HepG2 (cell line): ENCODE results near the gene GPATCH2. TPM values are rescaled to one million over a fixed set of nuclear protein-coding genes. Genes with fewer than 3 reads are reported as not detected.

Experiments
- ATAC-seq: fragments of 200-7000 bp; cut with Tn5 transposase; 3 replicates; pipeline ENCODE4 v1.9.1; 2020; ENCODE audit warnings: mild to moderate bottlenecking, moderate library complexity
- BruUV-seq: library from RNA; stranded (reverse); fragments of 400-500 nt; replicated peaks from 2 replicates; lab custom pipeline; 2021; lab: Mats Ljungman, UMichigan
- CTCF ChIA-PET: fragments of 300-600 bp; formaldehyde crosslinking; extraction: SDS; loops from one replicate; lab custom pipeline; 2021; ENCODE audit warnings: low total read pairs, inconsistent platforms, low intra/inter-chr PET ratio; lab: Yijun Ruan, JAX
- POLR2A ChIA-PET: fragments of 350-600 bp; sonication (Branson Sonifier 250); formaldehyde crosslinking; loops from one replicate; lab custom pipeline; 2020; ENCODE audit warnings: antibody characterized with exemption, inconsistent platforms; lab: Yijun Ruan, JAX
- DNase-seq: peaks from one replicate; pipeline ENCODE4 v3.0.0-alpha.2; 2015; ENCODE audit warnings: low spot score
- FAIRE-seq: peaks from 3 replicates; lab custom pipeline; 2011; peaks lifted over from hg19 to GRCh38; lab: Jason Lieb, UNC
- H2AFZ ChIP-seq: one replicate; pipeline ENCODE4 v1.6.1; 2011; ENCODE audit warnings: low read length, inconsistent platforms
- H3K27ac ChIP-seq: fragments of 300-600 bp; 3 replicates; pipeline ENCODE4 v1.8.0; 2011; ENCODE audit warnings: mixed run types, mild to moderate bottlenecking, mixed read lengths, low read length, inconsistent platforms; ENCODE audit not compliant: insufficient read depth; ENCODE audit errors: extremely low read length
- H3K27me3 ChIP-seq, 2 experiments: fragments of 200-600 bp in 1 of 2; 2 replicates in 1 of 2; 3 replicates in 1 of 2; pipeline versions ENCODE4 v1.6.0 to v1.8.0; 2011; ENCODE audit warnings: low read length in 2 of 2, mild to moderate bottlenecking in 2 of 2, moderate library complexity in 2 of 2, inconsistent platforms in 1 of 2; ENCODE audit not compliant: insufficient read depth in 2 of 2, control insufficient read depth in 1 of 2
- H3K36me3 ChIP-seq, 2 experiments: fragments of 200-600 bp in 1 of 2; replicated peaks in 1 of 2; 2 replicates in 1 of 2; 3 replicates in 1 of 2; pipeline versions ENCODE4 v1.5.1 to v1.8.0; 2011; ENCODE audit warnings: low read length in 2 of 2, inconsistent platforms in 1 of 2; ENCODE audit not compliant: insufficient read depth in 2 of 2, control insufficient read depth in 1 of 2
- H3K4me1 ChIP-seq: 2 replicates; pipeline ENCODE4 v1.5.1; 2012; ENCODE audit warnings: low read length, inconsistent platforms; ENCODE audit not compliant: insufficient read depth
- H3K4me2 ChIP-seq: 2 replicates; pipeline ENCODE4 v1.6.0; 2011; ENCODE audit warnings: low read depth, low read length, inconsistent platforms
- H3K4me3 ChIP-seq, 3 experiments: fragments of 200-600 bp in 1 of 3; sonication (generic), shearing (Covaris generic) in 1 of 3; replicated peaks in 1 of 3; 2 replicates each; pipeline ENCODE4 v1.5.1; 2011 to 2016; ENCODE audit warnings: low read length in 3 of 3, inconsistent platforms in 2 of 3, low read depth in 2 of 3, mild to moderate bottlenecking in 2 of 3, control low read depth in 1 of 3, mixed read lengths in 1 of 3; ENCODE audit not compliant: insufficient read depth in 1 of 3
- H3K79me2 ChIP-seq: one replicate; pipeline ENCODE4 v1.6.1; 2011; ENCODE audit warnings: low read length, inconsistent platforms; ENCODE audit not compliant: insufficient read depth
- H3K9ac ChIP-seq: 2 replicates; pipeline ENCODE4 v1.6.0; 2011; ENCODE audit warnings: mild to moderate bottlenecking, low read depth, low read length, inconsistent platforms; ENCODE audit not compliant: insufficient read depth
- H3K9me3 ChIP-seq: 2 replicates; pipeline ENCODE4 v1.5.1; 2012; ENCODE audit warnings: mild to moderate bottlenecking, low read length
- H4K20me1 ChIP-seq: 2 replicates; pipeline ENCODE4 v1.6.0; 2011; ENCODE audit warnings: inconsistent platforms, mild to moderate bottlenecking, low read length, moderate library complexity; ENCODE audit not compliant: insufficient read depth
- CEBPZ ChIP-seq: IDR thresholded peaks from 2 replicates; pipeline ENCODE4 v1.6.1; 2012; ENCODE audit warnings: low read length, improper control_type of control experiment
- CREBL2 ChIP-seq: sonication (generic); formaldehyde crosslinking; IDR thresholded peaks from 2 replicates; pipeline ENCODE4 v1.8.1; 2023; ENCODE audit warnings: missing genetic modification reagents, mild to moderate bottlenecking, borderline replicate concordance
- DNMT1 ChIP-seq: sonication (generic); formaldehyde crosslinking; IDR thresholded peaks from 2 replicates; pipeline ENCODE4 v1.5.1; 2020; ENCODE audit warnings: mild to moderate bottlenecking, missing genetic modification reagents
- E2F1 ChIP-seq: sonication (generic); formaldehyde crosslinking; IDR thresholded peaks from 2 replicates; pipeline ENCODE4 v1.5.0; 2020; ENCODE audit warnings: missing genetic modification reagents
- NRL ChIP-seq: sonication (generic); formaldehyde crosslinking; IDR thresholded peaks from 2 replicates; pipeline ENCODE4 v1.5.0; 2020; ENCODE audit warnings: missing genetic modification reagents, mild to moderate bottlenecking, moderate library complexity, borderline replicate concordance
- PRPF4 ChIP-seq: fragments of 200-400 bp; formaldehyde crosslinking; IDR thresholded peaks from 2 replicates; pipeline ENCODE4 v1.6.1; 2016; ENCODE audit warnings: low read length, low read depth; ENCODE audit not compliant: poor library complexity, severe bottlenecking
- SP2 ChIP-seq: sonication (generic); formaldehyde crosslinking; IDR thresholded peaks from 2 replicates; pipeline ENCODE4 v1.5.1; 2020; ENCODE audit warnings: mild to moderate bottlenecking, missing genetic modification reagents
- SSRP1 ChIP-seq: IDR thresholded peaks from 2 replicates; pipeline ENCODE4 v1.6.1; 2016; ENCODE audit warnings: control low read depth
- ZBTB14 ChIP-seq: sonication (generic); formaldehyde crosslinking; IDR thresholded peaks from 2 replicates; pipeline ENCODE4 v1.4.0; 2020; ENCODE audit warnings: missing genetic modification reagents
- ZBTB25 ChIP-seq: IDR thresholded peaks from 2 replicates; pipeline ENCODE4 v1.6.1; 2018; ENCODE audit warnings: missing genetic modification reagents
- ZFYVE20 ChIP-seq: sonication (generic); formaldehyde crosslinking; IDR thresholded peaks from 2 replicates; pipeline ENCODE4 v1.8.0; 2023; ENCODE audit warnings: low read depth, mild to moderate bottlenecking, moderate library complexity, missing genetic modification reagents, borderline replicate concordance
- ZMYM3 ChIP-seq: sonication (generic); formaldehyde crosslinking; IDR thresholded peaks from 2 replicates; pipeline ENCODE4 v1.5.1; 2020; ENCODE audit warnings: mild to moderate bottlenecking, missing genetic modification reagents
- ZSCAN30 ChIP-seq: sonication (generic); formaldehyde crosslinking; IDR thresholded peaks from 2 replicates; pipeline ENCODE4 v1.5.0; 2020; ENCODE audit warnings: mild to moderate bottlenecking, missing genetic modification reagents
- ZXDC ChIP-seq: sonication (generic); formaldehyde crosslinking; IDR thresholded peaks from 2 replicates; pipeline ENCODE4 v1.5.0; 2020; ENCODE audit warnings: mild to moderate bottlenecking, missing genetic modification reagents
- WGBS: methylation state at CpG from one replicate; pipeline ENCODE4 v1.1.6; 2017; ENCODE audit warnings: low lambda C conversion rate; 5-methylcytosine and 5-hydroxymethylcytosine counted together
- in situ Hi-C: cut with HindIII; loops from 2 replicates; pipeline ENCODE4 v1.10.0; 2017; ENCODE audit warnings: low pct_unique_long_range_greater_than_20kb; ENCODE audit not compliant: extremely low pct_ligation_motif_present
- intact Hi-C: fragments of 100-400 bp; cut with micrococcal nuclease; formaldehyde crosslinking; loops from one replicate; pipeline ENCODE4 v1.10.0; 2022; ENCODE audit not compliant: unreplicated experiment
- polyA plus RNA-seq, 8 experiments: library from polyadenylated mRNA; depleted of rRNA in 3 of 8; stranded (reverse) in 7 of 8; unstranded in 1 of 8; fragments of >200 nt; fragmentation: Illumina TruSeq in 4 of 8; extraction: Trizol in 4 of 8; gene quantifications; 2 replicates each; pipeline versions ENCODE4 v1.2.1 to v1.2.3, GENCODE V29; 2011 to 2016; ENCODE audit warnings: low read depth in 4 of 8, missing spikeins in 1 of 8, mixed read lengths in 1 of 8; ENCODE audit not compliant: insufficient read depth in 1 of 8
- total RNA-seq, 5 experiments: library from RNA; depleted of rRNA; stranded (reverse); fragments of >200 nt; fragmentation: Illumina TruSeq; extraction: Trizol; gene quantifications; 2 replicates each; pipeline ENCODE4 v1.2.3, GENCODE V29; 2016; ENCODE audit warnings: low read depth in 1 of 5

The GPATCH2 gene
- total and polyA plus RNA-seq, 2 of the 13 experiments (the other 11 are each of a cell fraction or from before 2014, with no cell fraction given), result 3.5 to 15.7 TPM

GRCh38 chr1:217554849-217555248, 76.0 kb downstream of the GPATCH2 start:
- no peaks in the 10 kb centered on the region for H3K36me3 ChIP-seq
- no peak overlapping the region for H3K4me2 ChIP-seq
- no peak overlapping the region for H2AFZ ChIP-seq
- H3K27me3 ChIP-seq, result no peaks in the 10 kb centered on the region
- no peak overlapping the region for H3K9ac ChIP-seq
- FAIRE-seq, result no peak
- DNase-seq, result no peak
- H3K4me3 ChIP-seq, result no peak overlapping the region
- intact Hi-C loops (no loop called here), in situ Hi-C loops (no loop called here)
- H3K79me2 ChIP-seq, result no peaks in the 10 kb centered on the region
- BruUV-seq, result no TSS peak
- H3K27ac ChIP-seq, result no peak overlapping the region
- ATAC-seq, result no peak
- no peaks in the 10 kb centered on the region for H4K20me1 ChIP-seq
- no peaks in the 10 kb centered on the region for H3K4me1 ChIP-seq
- POLR2A ChIA-PET, result no interaction called here
- 84% methylated on average over 1 of the region's 1 CpG for WGBS
- H3K9me3 ChIP-seq, result no peaks in the 10 kb centered on the region
- CTCF ChIA-PET, result no interaction called here
- TF ChIP-seq ZMYM3 (CRISPR knock-in tag) (no peak), ZBTB25 (no peak), ZSCAN30 (CRISPR knock-in tag) (no peak), ZFYVE20 (CRISPR knock-in tag) (no peak), E2F1 (no peak), PRPF4 (no peak), SSRP1 (CRISPR knock-in tag) (no peak), SP2 (no peak), NRL (CRISPR knock-in tag) (no peak), CEBPZ (no peak), CREBL2 (CRISPR knock-in tag) (no peak), ZBTB14 (CRISPR knock-in tag) (no peak), DNMT1 (no peak), ZXDC (no peak)
